Measurements from ENCODE around the gene ADRA1B.
A peak's percentile ranks its signal among the peaks of the same experiment; 100 is the strongest.

The ADRA1B gene

DNA sequence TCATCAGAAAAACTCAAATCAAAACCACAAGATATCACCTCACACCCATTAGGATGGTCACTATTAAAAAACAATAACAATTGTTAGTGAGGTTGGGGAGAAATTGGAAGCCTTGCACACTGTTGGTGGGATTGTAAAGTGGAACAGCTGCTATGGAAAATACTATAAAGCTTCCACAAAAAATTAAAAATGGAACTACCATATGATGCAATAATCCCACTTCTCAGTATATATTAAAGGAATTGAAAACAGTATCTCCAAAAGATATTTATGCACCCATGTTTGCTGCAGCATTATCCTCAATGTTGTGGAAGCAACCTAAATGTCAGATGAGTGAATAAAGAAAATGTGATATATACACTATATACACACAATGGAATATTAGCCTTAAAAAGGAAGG, 14.5 kb upstream of the ADRA1B start:
- DNase-seq (ENCODE audit: low spot score) = no peak

- no peak for DNase-seq (ENCODE audit: low spot score)
These were observed 13.7 kb upstream of the ADRA1B start for GRCh38 chr5:159902444-159903121.

GRCh38 chr5:159903131-159903530, 13.2 kb upstream of the ADRA1B start:
- no peak for DNase-seq (ENCODE audit: low spot score)

DNA sequence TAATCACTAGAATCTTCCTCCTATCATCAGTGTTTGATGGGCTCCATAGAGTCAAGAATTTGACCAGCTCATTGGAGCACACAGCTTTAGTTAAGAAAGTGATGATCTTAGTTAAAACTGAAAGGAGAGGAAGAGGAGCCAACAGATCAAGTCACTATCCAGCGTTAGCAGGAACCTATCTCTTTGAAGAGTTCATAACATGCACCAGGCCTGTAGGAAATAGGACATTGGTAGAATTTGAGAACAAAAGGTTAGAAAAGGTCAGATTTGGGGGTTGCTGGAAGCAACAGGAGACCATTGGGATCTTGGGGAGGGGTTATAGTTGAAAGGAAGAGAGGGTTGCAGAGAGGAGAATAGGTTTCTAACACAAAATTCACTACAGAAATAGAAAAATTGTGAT, 11.4 kb upstream of the ADRA1B start:
- DNase-seq (ENCODE audit: low spot score) = no peak

DNA sequence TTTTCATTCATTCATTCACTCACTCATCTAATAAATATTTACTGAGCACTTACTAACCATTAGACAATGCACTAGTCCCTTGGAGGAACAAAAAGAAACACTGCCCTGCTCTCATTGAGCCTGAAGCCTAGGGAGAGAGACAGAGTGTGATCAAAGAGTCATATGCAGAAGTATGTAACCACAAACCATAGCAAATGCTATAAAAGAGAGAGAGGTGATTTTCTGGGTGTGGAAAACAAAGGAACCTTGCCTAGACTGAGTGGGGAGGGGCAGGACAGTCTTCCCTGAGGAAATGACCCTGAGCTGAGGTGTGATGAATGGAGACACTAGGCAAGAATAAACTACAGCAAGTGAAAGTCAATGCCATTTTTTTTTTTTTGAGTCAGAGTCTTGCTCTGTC, 10.8 kb upstream of the ADRA1B start:
- DNase-seq (ENCODE audit: low spot score) = no peak

DNA sequence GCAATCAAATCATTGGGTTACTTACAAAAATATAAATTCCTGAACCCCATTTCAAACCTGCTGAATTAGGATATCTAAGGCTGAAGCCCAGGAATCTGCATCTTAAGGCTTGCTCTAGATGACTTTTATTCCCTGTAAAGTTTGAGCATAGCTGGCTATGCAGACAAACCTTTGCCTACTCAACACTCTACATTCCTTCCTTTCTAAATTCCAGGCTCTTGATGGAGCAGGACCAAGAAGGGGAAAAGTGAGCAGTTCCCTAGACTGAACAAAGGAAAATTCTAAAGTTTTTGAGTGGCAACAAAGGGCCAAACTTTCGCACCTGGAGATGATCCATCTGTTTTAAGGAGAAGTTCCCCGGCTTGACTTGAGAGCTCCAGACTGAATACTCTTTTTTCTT, 9.8 kb upstream of the ADRA1B start:
- no peak for DNase-seq (ENCODE audit: low spot score)

- no peak for DNase-seq (ENCODE audit: low spot score)
These were observed 9.3 kb upstream of the ADRA1B start for GRCh38 chr5:159906943-159907342.

DNA sequence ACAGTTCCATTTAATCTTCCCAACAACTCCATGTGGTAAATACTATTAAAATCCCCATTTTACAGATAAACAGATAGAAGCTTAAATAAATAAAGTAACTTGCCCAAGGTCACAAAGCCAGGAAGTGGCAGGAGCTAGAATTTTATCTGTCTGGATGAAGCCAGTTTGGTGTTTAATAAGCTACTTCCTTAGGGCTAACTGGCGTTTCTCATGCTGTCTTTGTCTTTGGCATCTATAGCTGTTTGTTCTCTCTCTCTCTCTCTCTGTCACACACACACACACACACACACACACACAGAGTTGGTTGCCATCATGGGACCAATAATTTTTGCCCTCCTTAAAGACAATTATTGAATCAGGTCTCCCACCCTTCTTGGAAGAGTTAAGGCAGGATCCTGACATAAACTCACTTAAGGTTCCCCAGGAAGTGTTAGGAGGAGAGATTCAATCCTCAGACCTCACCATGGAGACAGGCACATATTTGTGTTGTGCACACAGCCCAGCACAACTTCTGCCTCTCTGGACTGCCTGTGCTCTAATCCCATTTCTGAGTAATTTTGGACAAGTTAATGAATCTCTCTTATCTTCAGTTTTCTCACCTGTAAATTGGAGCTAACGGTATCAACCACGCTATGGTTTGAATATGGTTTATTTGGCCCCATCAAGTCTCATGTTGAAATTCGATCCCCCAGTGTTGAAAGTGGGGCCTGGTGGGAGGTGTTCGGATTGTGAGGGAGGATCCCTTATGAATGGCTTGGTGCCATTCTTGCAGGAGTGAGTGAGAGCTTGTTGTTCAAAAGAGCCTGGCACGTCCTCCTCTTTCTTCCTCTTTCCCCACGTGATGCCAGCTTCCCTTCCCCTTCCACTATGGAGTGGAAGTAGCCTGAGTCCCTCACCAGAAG, 8.3 kb upstream of the ADRA1B start:
- DNase-seq (ENCODE audit: low spot score) = no peak

DNA sequence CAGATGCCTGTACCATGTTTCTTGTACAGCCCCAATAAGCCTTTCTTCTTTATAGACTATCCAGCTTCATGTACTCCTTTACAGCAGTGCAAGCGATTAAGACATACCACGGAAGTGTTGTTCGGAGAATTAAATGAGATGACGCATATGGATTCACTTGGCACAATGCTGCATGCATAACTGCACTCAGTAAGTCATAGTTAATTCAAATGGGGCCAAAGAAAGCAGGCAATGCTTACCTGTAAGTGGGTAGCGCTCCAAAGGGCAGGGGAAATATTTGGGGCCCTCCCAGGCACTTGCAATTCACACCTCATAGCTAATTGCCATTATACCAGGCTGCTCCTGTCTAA, 7.7 kb upstream of the ADRA1B start:
- DNase-seq (ENCODE audit: low spot score) = no peak

DNA sequence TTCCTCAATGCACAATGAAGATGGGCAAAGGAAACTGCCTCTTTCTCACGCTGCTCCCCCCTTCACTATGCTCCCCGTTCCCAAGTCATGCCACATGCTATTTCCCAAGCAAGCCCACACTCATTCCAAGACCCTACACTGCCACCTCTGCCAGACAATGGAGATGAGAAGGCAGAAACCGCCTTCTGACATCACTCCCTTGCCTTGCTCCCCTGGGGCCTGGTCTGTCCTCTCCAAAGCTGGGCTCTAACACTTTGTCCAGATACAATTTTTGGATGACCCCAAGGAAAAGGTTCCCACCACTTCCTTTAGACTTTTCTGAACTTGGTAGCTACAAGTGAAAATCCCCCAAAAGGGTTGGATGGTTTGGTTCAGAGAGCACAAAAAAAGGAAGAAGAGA, 7.2 kb upstream of the ADRA1B start:
- no peak for DNase-seq (ENCODE audit: low spot score)

DNA sequence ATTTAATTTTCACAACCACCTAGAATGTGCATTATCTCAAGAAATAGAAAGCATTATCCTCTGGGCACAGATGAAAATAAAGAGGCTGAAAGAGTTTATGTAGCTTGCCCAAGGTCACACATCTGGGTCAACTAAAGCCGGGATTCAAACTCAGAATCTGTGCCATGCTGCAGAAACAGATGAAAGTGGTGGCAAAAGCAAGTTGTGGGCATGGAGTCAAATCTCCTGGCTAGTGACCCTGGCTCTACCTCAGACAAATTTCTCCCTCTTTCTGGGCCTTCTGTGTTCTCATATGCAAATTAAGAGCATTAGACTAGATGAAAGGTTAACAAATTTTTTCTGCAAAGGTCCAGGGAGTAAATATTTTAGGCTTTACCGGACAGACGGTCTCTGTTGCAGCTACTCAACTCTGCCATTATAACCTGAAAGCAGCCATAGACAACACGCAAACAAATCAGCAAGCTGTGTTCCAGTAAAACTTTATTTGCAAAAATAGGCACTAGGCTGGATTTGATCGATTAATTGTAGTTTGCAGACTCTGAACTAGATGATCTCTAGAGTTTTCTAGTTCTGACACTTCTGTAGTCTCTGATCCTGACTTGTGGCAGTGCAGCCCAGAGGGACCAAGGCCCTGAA, 6.0 kb upstream of the ADRA1B start:
- DNase-seq (ENCODE audit: low spot score) = no peak

DNA sequence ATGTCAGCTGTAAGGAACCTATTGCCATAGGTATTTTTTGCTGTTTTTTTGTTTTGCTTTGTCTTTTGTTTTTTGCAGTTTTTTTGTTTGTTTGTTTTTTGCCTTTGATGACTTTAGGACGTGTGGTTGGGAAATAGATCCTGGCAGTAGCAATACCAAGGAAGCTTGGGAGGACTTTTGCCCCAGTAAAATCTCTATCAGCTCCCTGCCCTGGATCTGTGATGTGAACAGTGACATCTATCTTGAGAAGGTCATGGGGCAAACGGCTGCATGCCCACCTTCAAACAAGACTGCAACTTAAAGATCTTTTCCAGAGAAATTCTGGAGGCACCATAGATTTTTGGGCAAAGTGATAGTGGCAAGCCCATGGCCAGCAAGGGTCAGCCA, 5.4 kb upstream of the ADRA1B start:
- no peak for DNase-seq (ENCODE audit: low spot score)

- no peak for DNase-seq (ENCODE audit: low spot score)
These were observed 4.9 kb upstream of the ADRA1B start for GRCh38 chr5:159911349-159911748.

- peak; percentile 59 for DNase-seq (ENCODE audit: low spot score)
These were observed 4.1 kb upstream of the ADRA1B start for GRCh38 chr5:159912033-159912800.

- peak; percentile 76 for DNase-seq (ENCODE audit: low spot score)
These were observed 3.2 kb upstream of the ADRA1B start for GRCh38 chr5:159913048-159913447.

GRCh38 chr5:159913501-159913900, 2.8 kb upstream of the ADRA1B start:
- DNase-seq (ENCODE audit: low spot score) = no peak

GRCh38 chr5:159916841-159917761, 819 bp downstream of the ADRA1B start:
- no peak for DNase-seq (ENCODE audit: low spot score)

GRCh38 chr5:159917994-159918393, 1.7 kb downstream of the ADRA1B start:
- no peak for DNase-seq (ENCODE audit: low spot score)

DNA sequence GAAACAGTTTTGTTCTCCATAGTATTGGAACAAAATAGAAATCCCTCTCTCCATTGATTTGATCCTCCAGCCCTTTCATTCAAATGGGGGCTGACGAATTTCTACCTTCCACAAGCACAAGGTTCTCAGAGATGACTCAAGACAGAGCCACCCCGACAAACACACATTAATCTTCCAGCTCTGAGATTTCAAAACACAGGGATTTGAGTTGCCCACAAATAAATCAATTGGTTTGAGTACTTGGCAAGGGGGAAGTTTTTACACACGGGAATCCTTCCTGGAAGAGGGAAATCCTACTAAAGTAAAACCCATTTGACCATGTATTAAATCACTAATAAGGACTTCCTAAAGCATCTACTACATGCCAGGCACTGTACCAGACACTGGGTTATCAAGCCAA, 5.4 kb downstream of the ADRA1B start:
- DNase-seq (ENCODE audit: low spot score) = no peak

- no peak for DNase-seq (ENCODE audit: low spot score)
These were observed 6.7 kb downstream of the ADRA1B start for GRCh38 chr5:159923008-159923407.

Measured in hepatic stellate cell (primary cell).